Keratinocyte (primary cell): ENCODE results near the gene RIT2.

Source experiments
- CTCF ChIP-seq, 3 experiments: IDR thresholded peaks in 1 of 3; conservative IDR thresholded peaks in 1 of 3; optimal IDR thresholded peaks in 1 of 3; 2 replicates in 2 of 3; 3 replicates in 1 of 3; pipeline versions ENCODE3 to v1.5.1; 2011; ENCODE audit warnings: low read length in 3 of 3, mild to moderate bottlenecking in 3 of 3, moderate library complexity in 2 of 3, control low read depth in 1 of 3, inconsistent platforms in 1 of 3; ENCODE audit not compliant: insufficient read depth in 2 of 3; ENCODE audit errors: extremely low read depth in 1 of 3
- EZH2 ChIP-seq: IDR thresholded peaks from one replicate; pipeline ENCODE4 v1.6.1; 2012; ENCODE audit warnings: inconsistent platforms, mild to moderate bottlenecking, low read length, moderate library complexity

GRCh38 chr18:42758852-42759251 is 356.6 kb downstream of the RIT2 start:
- no peak for TF ChIP-seq CTCF (optimal IDR thresholded peaks at IDR 0.05 in 1 of 3, IDR thresholded peaks at IDR 0.05 in 1 of 3, conservative IDR thresholded peaks at IDR 0.05 in 1 of 3; ENCODE audit: extremely low read depth in 1 of 3, insufficient read depth in 2 of 3, low read length in 3 of 3)
- TF ChIP-seq EZH2, result no peak
